ENCODE results near the gene PRKCE. TPM values are rescaled to one million over a fixed set of nuclear protein-coding genes. Genes with fewer than 3 reads are reported as not detected.
"Not testable (repeated sequence)": the region's sequence is repeated elsewhere in the genome, so short reads cannot be mapped to it uniquely, and the experiment has no call there.

Gene PRKCE
- total RNA-seq, 1 donor from 2014 or later = 20.3 TPM

GRCh38 chr2:45690231-45690630 is 38.8 kb downstream of the PRKCE start:
- intact Hi-C loops (cut with DNase I) = loop anchor here (2.0 kb wide), 1 partner anchor 23 kb away; no protein-coding TSS in a partner anchor
- DNase-seq (ENCODE audit: low spot score) = no peak

- DNase-seq (ENCODE audit: low spot score) = no peak
- intact Hi-C loops (cut with DNase I) = loop anchor here (2.0 kb wide), 1 partner anchor 21 kb away; no protein-coding TSS in a partner anchor
Measured at GRCh38 chr2:45691171-45691999, 39.9 kb downstream of the PRKCE start.

GRCh38 chr2:45692566-45692965 is 41.1 kb downstream of the PRKCE start:
- intact Hi-C loops (cut with DNase I) = no loop called here
- DNase-seq (ENCODE audit: low spot score) = no peak

GRCh38 chr2:45695480-45696007 is 44.1 kb downstream of the PRKCE start:
- intact Hi-C loops (cut with DNase I); DNase-seq (ENCODE audit: low spot score): not testable (repeated sequence)

GRCh38 chr2:45696708-45697107 is 45.2 kb downstream of the PRKCE start:
- intact Hi-C loops (cut with DNase I) = no loop called here
- DNase-seq (ENCODE audit: low spot score) = no peak

GRCh38 chr2:45697190-45697589 is 45.7 kb downstream of the PRKCE start:
- no peak for DNase-seq (ENCODE audit: low spot score)
- intact Hi-C loops (cut with DNase I) = no loop called here

GRCh38 chr2:45698554-45698953 is 47.1 kb downstream of the PRKCE start:
- DNase-seq (ENCODE audit: low spot score) = no peak
- intact Hi-C loops (cut with DNase I) = no loop called here

GRCh38 chr2:45699032-45699658 is 47.7 kb downstream of the PRKCE start:
- no peak for DNase-seq (ENCODE audit: low spot score)
- intact Hi-C loops (cut with DNase I) = no loop called here

- no peak for DNase-seq (ENCODE audit: low spot score)
- intact Hi-C loops (cut with DNase I) = no loop called here
Measured at GRCh38 chr2:45700407-45701013, 49.0 kb downstream of the PRKCE start.

- intact Hi-C loops (cut with DNase I) = no loop called here
- no peak for DNase-seq (ENCODE audit: low spot score)
Measured at GRCh38 chr2:45705233-45705632, 53.8 kb downstream of the PRKCE start.

GRCh38 chr2:45706033-45706432 is 54.6 kb downstream of the PRKCE start:
- DNase-seq (ENCODE audit: low spot score) = no peak
- intact Hi-C loops (cut with DNase I) = no loop called here

GRCh38 chr2:45707006-45707405 is 55.5 kb downstream of the PRKCE start:
- DNase-seq (ENCODE audit: low spot score) = no peak
- intact Hi-C loops (cut with DNase I) = no loop called here

GRCh38 chr2:45707661-45708060 is 56.2 kb downstream of the PRKCE start:
- intact Hi-C loops (cut with DNase I) = no loop called here
- no peak for DNase-seq (ENCODE audit: low spot score)

GRCh38 chr2:45708501-45708900 is 57.0 kb downstream of the PRKCE start:
- intact Hi-C loops (cut with DNase I) = no loop called here
- DNase-seq (ENCODE audit: low spot score) = no peak

GRCh38 chr2:45709137-45709536 is 57.7 kb downstream of the PRKCE start:
- no peak for DNase-seq (ENCODE audit: low spot score)
- intact Hi-C loops (cut with DNase I) = no loop called here

- intact Hi-C loops (cut with DNase I) = no loop called here
- peak; percentile 51 for DNase-seq (ENCODE audit: low spot score)
Measured at GRCh38 chr2:45710468-45710867, 59.0 kb downstream of the PRKCE start.

GRCh38 chr2:45711224-45711623 is 59.7 kb downstream of the PRKCE start:
- DNase-seq (ENCODE audit: low spot score) = no peak
- intact Hi-C loops (cut with DNase I) = no loop called here

GRCh38 chr2:45712570-45712969 is 61.1 kb downstream of the PRKCE start:
- DNase-seq (ENCODE audit: low spot score) = peak; percentile 44
- intact Hi-C loops (cut with DNase I) = loop anchor here (2.0 kb wide), 1 partner anchor 22 kb away; no protein-coding TSS in a partner anchor

- DNase-seq (ENCODE audit: low spot score) = no peak
- intact Hi-C loops (cut with DNase I) = loop anchor here (2.0 kb wide), 1 partner anchor 22 kb away; no protein-coding TSS in a partner anchor
Measured at GRCh38 chr2:45713136-45713535, 61.7 kb downstream of the PRKCE start.

GRCh38 chr2:45713591-45713990 is 62.1 kb downstream of the PRKCE start:
- no peak for DNase-seq (ENCODE audit: low spot score)
- intact Hi-C loops (cut with DNase I) = loop anchor here (2.0 kb wide), 1 partner anchor 23 kb away; no protein-coding TSS in a partner anchor
